Measurements from ENCODE around the gene ARHGEF39.

Gene ARHGEF39

DNA sequence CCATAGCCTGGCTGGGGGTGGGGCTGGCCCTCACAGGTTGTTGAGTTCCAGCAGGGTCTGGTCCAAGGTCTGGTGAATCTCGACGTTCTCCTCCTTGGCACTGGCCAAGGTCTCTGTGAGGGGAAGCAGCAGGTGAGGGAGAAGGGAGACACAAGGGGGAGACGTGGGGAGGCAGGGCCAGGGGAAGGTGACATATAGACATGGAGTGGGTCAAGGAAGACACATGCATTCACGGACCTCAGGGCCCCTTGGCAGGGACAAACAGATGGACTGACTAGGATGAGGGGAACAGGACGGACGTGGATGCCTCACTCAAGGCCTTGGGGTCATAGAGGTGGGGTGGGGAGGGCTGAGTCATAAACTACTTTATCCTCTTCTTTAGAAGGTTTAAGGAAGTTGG is 17.1 kb upstream of the ARHGEF39 start:
- TF ChIP-seq, protein P1, sequence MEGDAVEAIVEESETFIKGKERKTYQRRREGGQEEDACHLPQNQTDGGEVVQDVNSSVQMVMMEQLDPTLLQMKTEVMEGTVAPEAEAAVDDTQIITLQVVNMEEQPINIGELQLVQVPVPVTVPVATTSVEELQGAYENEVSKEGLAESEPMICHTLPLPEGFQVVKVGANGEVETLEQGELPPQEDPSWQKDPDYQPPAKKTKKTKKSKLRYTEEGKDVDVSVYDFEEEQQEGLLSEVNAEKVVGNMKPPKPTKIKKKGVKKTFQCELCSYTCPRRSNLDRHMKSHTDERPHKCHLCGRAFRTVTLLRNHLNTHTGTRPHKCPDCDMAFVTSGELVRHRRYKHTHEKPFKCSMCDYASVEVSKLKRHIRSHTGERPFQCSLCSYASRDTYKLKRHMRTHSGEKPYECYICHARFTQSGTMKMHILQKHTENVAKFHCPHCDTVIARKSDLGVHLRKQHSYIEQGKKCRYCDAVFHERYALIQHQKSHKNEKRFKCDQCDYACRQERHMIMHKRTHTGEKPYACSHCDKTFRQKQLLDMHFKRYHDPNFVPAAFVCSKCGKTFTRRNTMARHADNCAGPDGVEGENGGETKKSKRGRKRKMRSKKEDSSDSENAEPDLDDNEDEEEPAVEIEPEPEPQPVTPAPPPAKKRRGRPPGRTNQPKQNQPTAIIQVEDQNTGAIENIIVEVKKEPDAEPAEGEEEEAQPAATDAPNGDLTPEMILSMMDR (IDR thresholded peaks at IDR 0.05; ENCODE audit: low read depth, low read length), result no peak
- TF ChIP-seq MYC (IDR thresholded peaks at IDR 0.05; ENCODE audit: low read depth, low read length), result no peak

GRCh38 chr9:35681341-35682002 is 16.5 kb upstream of the ARHGEF39 start:
- no peak for DNase-seq (ENCODE audit: low read depth)
- no peak overlapping the region for H3K4me3 ChIP-seq (ENCODE audit: low read depth, low read length)
- TF ChIP-seq, protein P2, sequence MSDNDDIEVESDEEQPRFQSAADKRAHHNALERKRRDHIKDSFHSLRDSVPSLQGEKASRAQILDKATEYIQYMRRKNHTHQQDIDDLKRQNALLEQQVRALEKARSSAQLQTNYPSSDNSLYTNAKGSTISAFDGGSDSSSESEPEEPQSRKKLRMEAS (IDR thresholded peaks at IDR 0.05; ENCODE audit: low read depth, low read length), result no peak
- TF ChIP-seq, protein P1 (IDR thresholded peaks at IDR 0.05; ENCODE audit: low read depth, low read length), result no peak
- TF ChIP-seq MYC (IDR thresholded peaks at IDR 0.05; ENCODE audit: low read depth, low read length) (no peak), POLR2A (IDR thresholded peaks at IDR 0.05; ENCODE audit: extremely low read depth, insufficient read length) (no peak)

More for the DNA sequence above, 17.1 kb upstream of the ARHGEF39 start:
- no peak for DNase-seq (ENCODE audit: low read depth)
- no peak overlapping the region for H3K4me3 ChIP-seq (ENCODE audit: low read depth, low read length)

- TF ChIP-seq, protein P1 (IDR thresholded peaks at IDR 0.05; ENCODE audit: low read depth, low read length), result no peak
- TF ChIP-seq MYC (IDR thresholded peaks at IDR 0.05; ENCODE audit: low read depth, low read length) (no peak), POLR2A (IDR thresholded peaks at IDR 0.05; ENCODE audit: extremely low read depth, insufficient read length) (no peak)
- TF ChIP-seq, protein P2 (IDR thresholded peaks at IDR 0.05; ENCODE audit: low read depth, low read length), result no peak
- H3K4me3 ChIP-seq (ENCODE audit: low read depth, low read length), result no peak overlapping the region
- DNase-seq (ENCODE audit: low read depth), result peak; percentile 28
Measured at GRCh38 chr9:35680331-35681105, 15.5 kb upstream of the ARHGEF39 start.

DNA sequence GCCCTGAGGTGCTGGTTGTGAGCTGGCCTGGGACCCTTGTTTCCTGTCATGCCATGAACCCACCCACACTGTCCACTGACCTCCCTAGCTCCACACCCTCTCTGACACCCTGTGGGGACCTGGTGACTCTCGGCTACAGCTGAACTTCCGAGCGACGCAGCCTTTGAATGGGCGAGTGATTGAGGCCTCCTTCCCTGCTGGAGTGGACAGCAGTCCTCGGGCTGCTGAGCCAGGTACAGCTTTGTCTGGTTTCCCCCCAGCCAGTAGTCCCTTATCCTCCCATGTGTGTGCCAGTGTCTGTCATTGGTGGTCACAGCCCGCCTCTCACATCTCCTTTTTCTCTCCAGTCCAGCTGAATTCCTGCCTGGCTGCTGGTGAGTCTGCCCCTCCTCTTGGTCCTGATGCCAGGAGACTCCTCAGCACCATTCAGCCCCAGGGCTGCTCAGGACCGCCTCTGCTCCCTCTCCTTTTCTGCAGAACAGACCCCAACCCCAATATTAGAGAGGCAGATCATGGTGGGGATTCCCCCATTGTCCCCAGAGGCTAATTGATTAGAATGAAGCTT is 14.9 kb upstream of the ARHGEF39 start:
- no peak for DNase-seq (ENCODE audit: low read depth)
- H3K4me3 ChIP-seq (ENCODE audit: low read depth, low read length), result no peak overlapping the region
- TF ChIP-seq POLR2A (IDR thresholded peaks at IDR 0.05; ENCODE audit: extremely low read depth, insufficient read length), result no peak
- TF ChIP-seq MYC (IDR thresholded peaks at IDR 0.05; ENCODE audit: low read depth, low read length), result no peak
- TF ChIP-seq, protein P2 (IDR thresholded peaks at IDR 0.05; ENCODE audit: low read depth, low read length), result no peak
- TF ChIP-seq, protein P1 (IDR thresholded peaks at IDR 0.05; ENCODE audit: low read depth, low read length), result no peak

DNA sequence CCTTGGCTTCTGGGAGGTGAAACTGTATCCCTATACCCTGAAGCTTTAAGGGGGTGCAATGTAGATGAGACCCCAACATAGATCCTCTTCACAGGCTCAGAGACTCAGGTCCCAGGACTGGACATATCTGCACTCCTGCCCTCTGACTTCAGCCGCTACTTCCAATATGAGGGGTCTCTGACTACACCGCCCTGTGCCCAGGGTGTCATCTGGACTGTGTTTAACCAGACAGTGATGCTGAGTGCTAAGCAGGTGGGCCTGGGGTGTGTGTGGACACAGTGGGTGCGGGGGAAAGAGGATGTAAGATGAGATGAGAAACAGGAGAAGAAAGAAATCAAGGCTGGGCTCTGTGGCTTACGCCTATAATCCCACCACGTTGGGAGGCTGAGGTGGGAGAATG is 14.1 kb upstream of the ARHGEF39 start:
- H3K4me3 ChIP-seq (ENCODE audit: low read depth, low read length), result no peak overlapping the region
- TF ChIP-seq MYC (IDR thresholded peaks at IDR 0.05; ENCODE audit: low read depth, low read length) (no peak), POLR2A (IDR thresholded peaks at IDR 0.05; ENCODE audit: extremely low read depth, insufficient read length) (no peak)
- TF ChIP-seq, protein P1 (IDR thresholded peaks at IDR 0.05; ENCODE audit: low read depth, low read length), result no peak
- TF ChIP-seq, protein P2 (IDR thresholded peaks at IDR 0.05; ENCODE audit: low read depth, low read length), result no peak
- DNase-seq (ENCODE audit: low read depth), result no peak
